ENCODE measurements around the gene ZFP69B. TPM values are rescaled to one million over a fixed set of nuclear protein-coding genes. Genes with fewer than 3 reads are reported as not detected.

The ZFP69B gene
- total RNA-seq, 1 experiment from 2014 or later: 11.6 TPM

DNA sequence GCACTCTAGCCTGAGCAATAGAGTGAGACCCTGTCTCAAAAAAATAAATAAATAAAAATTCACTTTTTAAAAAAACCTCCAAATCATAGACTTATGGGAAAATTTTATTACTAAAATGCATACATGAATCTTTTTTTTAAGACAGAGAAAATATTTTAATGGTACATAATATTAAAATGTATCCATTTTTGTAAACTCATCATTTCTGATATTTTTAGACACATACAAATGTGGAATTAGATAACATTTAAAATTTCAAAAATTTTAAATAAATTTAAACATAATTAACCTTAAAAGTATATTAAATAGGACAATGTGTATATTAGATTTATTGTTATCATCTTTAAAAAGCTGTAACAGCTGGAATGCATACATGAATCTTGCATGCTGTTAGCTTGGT lies 42.8 kb upstream of the ZFP69B start:
- Histone ChIP-seq H3K36me3 (ENCODE audit: control insufficient read depth, insufficient read depth, low read length) (no peaks in the 10 kb centered on the region), H3K4me3 (ENCODE audit: low read depth in 2 of 2, low read length in 2 of 2) (no peak overlapping the region), H3K27ac (ENCODE audit: low read length) (no peak overlapping the region), H3K4me1 (ENCODE audit: control insufficient read depth, insufficient read depth, low read length) (peaks cover 9% of the 10 kb centered on the region; the same call in 1 of the 2 replicates), H3K27me3 (ENCODE audit: control insufficient read depth, insufficient read depth, low read length) (no peaks in the 10 kb centered on the region), H3K9me3 (ENCODE audit: control insufficient read depth, insufficient read depth, low read depth, low read length) (no peaks in the 10 kb centered on the region)
- in situ Hi-C loops (cut with HindIII; ENCODE audit: low pct_unique_long_range_greater_than_20kb, low sequenced_read_pairs): no loop called here
- POLR2A ChIA-PET: interaction anchor here (0.7 kb wide), 1 partner anchor 453 kb away, joined by 3 read pairs; no protein-coding TSS in a partner anchor
- intact Hi-C loops (cut with micrococcal nuclease; ENCODE audit: unreplicated experiment): loop anchor here (10.0 kb wide), 1 partner anchor 63 kb away; no protein-coding TSS in a partner anchor
- CTCF ChIA-PET: no interaction called here
- no TSS peak for BruUV-seq (replicated peaks)
- DNase-seq (ENCODE audit: low read depth, low spot score) (no peak), ATAC-seq (no peak)
- TF ChIP-seq TCF7L2 (IDR thresholded peaks at IDR 0.05; ENCODE audit: low read depth, low read length): no peak
- TF ChIP-seq, protein P1, sequence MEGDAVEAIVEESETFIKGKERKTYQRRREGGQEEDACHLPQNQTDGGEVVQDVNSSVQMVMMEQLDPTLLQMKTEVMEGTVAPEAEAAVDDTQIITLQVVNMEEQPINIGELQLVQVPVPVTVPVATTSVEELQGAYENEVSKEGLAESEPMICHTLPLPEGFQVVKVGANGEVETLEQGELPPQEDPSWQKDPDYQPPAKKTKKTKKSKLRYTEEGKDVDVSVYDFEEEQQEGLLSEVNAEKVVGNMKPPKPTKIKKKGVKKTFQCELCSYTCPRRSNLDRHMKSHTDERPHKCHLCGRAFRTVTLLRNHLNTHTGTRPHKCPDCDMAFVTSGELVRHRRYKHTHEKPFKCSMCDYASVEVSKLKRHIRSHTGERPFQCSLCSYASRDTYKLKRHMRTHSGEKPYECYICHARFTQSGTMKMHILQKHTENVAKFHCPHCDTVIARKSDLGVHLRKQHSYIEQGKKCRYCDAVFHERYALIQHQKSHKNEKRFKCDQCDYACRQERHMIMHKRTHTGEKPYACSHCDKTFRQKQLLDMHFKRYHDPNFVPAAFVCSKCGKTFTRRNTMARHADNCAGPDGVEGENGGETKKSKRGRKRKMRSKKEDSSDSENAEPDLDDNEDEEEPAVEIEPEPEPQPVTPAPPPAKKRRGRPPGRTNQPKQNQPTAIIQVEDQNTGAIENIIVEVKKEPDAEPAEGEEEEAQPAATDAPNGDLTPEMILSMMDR (IDR thresholded peaks at IDR 0.05): no peak
- no peak for TF ChIP-seq POLR2AphosphoS5 (IDR thresholded peaks at IDR 0.05; ENCODE audit: low read depth, low read length)
- TF ChIP-seq SIN3A (IDR thresholded peaks at IDR 0.05; ENCODE audit: borderline replicate concordance, insufficient read depth, low read depth, low read length): no peak
- TF ChIP-seq, protein P2, sequence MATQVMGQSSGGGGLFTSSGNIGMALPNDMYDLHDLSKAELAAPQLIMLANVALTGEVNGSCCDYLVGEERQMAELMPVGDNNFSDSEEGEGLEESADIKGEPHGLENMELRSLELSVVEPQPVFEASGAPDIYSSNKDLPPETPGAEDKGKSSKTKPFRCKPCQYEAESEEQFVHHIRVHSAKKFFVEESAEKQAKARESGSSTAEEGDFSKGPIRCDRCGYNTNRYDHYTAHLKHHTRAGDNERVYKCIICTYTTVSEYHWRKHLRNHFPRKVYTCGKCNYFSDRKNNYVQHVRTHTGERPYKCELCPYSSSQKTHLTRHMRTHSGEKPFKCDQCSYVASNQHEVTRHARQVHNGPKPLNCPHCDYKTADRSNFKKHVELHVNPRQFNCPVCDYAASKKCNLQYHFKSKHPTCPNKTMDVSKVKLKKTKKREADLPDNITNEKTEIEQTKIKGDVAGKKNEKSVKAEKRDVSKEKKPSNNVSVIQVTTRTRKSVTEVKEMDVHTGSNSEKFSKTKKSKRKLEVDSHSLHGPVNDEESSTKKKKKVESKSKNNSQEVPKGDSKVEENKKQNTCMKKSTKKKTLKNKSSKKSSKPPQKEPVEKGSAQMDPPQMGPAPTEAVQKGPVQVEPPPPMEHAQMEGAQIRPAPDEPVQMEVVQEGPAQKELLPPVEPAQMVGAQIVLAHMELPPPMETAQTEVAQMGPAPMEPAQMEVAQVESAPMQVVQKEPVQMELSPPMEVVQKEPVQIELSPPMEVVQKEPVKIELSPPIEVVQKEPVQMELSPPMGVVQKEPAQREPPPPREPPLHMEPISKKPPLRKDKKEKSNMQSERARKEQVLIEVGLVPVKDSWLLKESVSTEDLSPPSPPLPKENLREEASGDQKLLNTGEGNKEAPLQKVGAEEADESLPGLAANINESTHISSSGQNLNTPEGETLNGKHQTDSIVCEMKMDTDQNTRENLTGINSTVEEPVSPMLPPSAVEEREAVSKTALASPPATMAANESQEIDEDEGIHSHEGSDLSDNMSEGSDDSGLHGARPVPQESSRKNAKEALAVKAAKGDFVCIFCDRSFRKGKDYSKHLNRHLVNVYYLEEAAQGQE (IDR thresholded peaks at IDR 0.05; ENCODE audit: insufficient read depth in 1 of 2, low read depth in 2 of 2, low read length in 1 of 2): no peak

DNA sequence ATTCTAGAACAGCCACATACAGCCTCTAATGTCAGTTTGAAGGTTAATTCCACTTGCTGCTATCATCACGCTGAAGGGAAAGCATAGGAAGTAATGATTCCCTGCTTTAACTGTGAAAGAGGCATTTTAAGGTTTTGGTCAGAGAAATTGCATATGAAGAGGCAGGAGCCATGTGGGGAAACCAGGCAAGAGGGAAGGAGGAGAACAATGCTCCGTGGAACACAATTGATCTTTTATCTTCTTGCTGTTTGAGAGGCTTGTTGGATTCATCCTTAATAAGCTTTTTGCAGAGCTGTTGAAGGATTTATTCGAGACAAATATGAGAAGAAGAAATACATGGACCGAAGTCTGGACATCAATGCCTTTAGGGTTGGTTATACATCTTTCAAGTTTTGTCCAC lies 40.8 kb upstream of the ZFP69B start:
- ChIA-PET POLR2A (no interaction called here), CTCF (no interaction called here)
- no peak overlapping the region for H3K27ac ChIP-seq (ENCODE audit: low read length)
- peaks cover 4% of the 10 kb centered on the region; the same call in 1 of the 2 replicates for H3K4me1 ChIP-seq (ENCODE audit: control insufficient read depth, insufficient read depth, low read length)
- no peaks in the 10 kb centered on the region for H3K36me3 ChIP-seq (ENCODE audit: control insufficient read depth, insufficient read depth, low read length)
- no peaks in the 10 kb centered on the region for H3K27me3 ChIP-seq (ENCODE audit: control insufficient read depth, insufficient read depth, low read length)
- TF ChIP-seq TCF7L2 (IDR thresholded peaks at IDR 0.05; ENCODE audit: low read depth, low read length): no peak
- no peak for TF ChIP-seq SIN3A (IDR thresholded peaks at IDR 0.05; ENCODE audit: borderline replicate concordance, insufficient read depth, low read depth, low read length)
- TF ChIP-seq, protein P2 (IDR thresholded peaks at IDR 0.05; ENCODE audit: insufficient read depth in 1 of 2, low read depth in 2 of 2, low read length in 1 of 2): no peak
- no peak for TF ChIP-seq POLR2AphosphoS5 (IDR thresholded peaks at IDR 0.05; ENCODE audit: low read depth, low read length)
- TF ChIP-seq, protein P1 (IDR thresholded peaks at IDR 0.05): no peak
- no TSS peak for BruUV-seq (replicated peaks)
- DNase-seq (ENCODE audit: low read depth, low spot score) (no peak), ATAC-seq (no peak)
- no peaks in the 10 kb centered on the region for H3K9me3 ChIP-seq (ENCODE audit: control insufficient read depth, insufficient read depth, low read depth, low read length)
- H3K4me3 ChIP-seq (ENCODE audit: low read depth in 2 of 2, low read length in 2 of 2): no peak overlapping the region
- in situ Hi-C loops (cut with HindIII; ENCODE audit: low pct_unique_long_range_greater_than_20kb, low sequenced_read_pairs) (no loop called here), intact Hi-C loops (cut with micrococcal nuclease; ENCODE audit: unreplicated experiment) (loop anchor here (10.0 kb wide), 1 partner anchor 65 kb away; no protein-coding TSS in a partner anchor)
